Keratinocyte (primary cell): ENCODE data around the gene TENM3. TPM values are rescaled to one million over a fixed set of nuclear protein-coding genes. Genes with fewer than 3 reads are reported as not detected.

ENCODE experiments used
- DNase-seq: peaks from one replicate; pipeline ENCODE4 v3.0.0-alpha.2; 2011; ENCODE audit warnings: low read depth, missing footprints, low spot score
- FAIRE-seq: peaks from 2 replicates; lab custom pipeline; 2011; peaks lifted over from hg19 to GRCh38; lab: Jason Lieb, UNC
- H2AFZ ChIP-seq: 2 replicates; pipeline ENCODE4 v1.6.0; 2012; ENCODE audit warnings: low read length, control low read depth, inconsistent platforms; ENCODE audit not compliant: control insufficient read depth
- H3K27ac ChIP-seq: 2 replicates; pipeline ENCODE4 v1.5.1; 2011; ENCODE audit warnings: low read length; ENCODE audit not compliant: control insufficient read depth, insufficient read depth
- H3K27me3 ChIP-seq: 3 replicates; pipeline ENCODE4 v1.6.0; 2011; ENCODE audit warnings: low read length; ENCODE audit not compliant: control insufficient read depth, insufficient read depth; ENCODE audit errors: extremely low read depth
- H3K36me3 ChIP-seq, 2 experiments: 2 replicates in 1 of 2; 3 replicates in 1 of 2; pipeline ENCODE4 v1.5.1; 2011; ENCODE audit warnings: low read length in 2 of 2, mild to moderate bottlenecking in 1 of 2; ENCODE audit not compliant: control insufficient read depth in 2 of 2, insufficient read depth in 2 of 2; ENCODE audit errors: extremely low read depth in 1 of 2
- H3K4me1 ChIP-seq: 3 replicates; pipeline ENCODE4 v1.5.1; 2011; ENCODE audit warnings: low read length; ENCODE audit not compliant: control insufficient read depth, insufficient read depth; ENCODE audit errors: extremely low read depth
- H3K4me2 ChIP-seq: 3 replicates; pipeline ENCODE4 v1.6.0; 2011; ENCODE audit warnings: low read depth, low read length; ENCODE audit not compliant: control insufficient read depth, insufficient read depth; ENCODE audit errors: extremely low read depth
- H3K4me3 ChIP-seq, 3 experiments: fragments of 200-600 bp in 1 of 3; sonication (generic) in 1 of 3; 2 replicates in 2 of 3; 3 replicates in 1 of 3; pipeline ENCODE4 v1.5.1; 2011 to 2016; ENCODE audit warnings: low read length in 3 of 3, mild to moderate bottlenecking in 3 of 3, control low read depth in 2 of 3, inconsistent platforms in 1 of 3, low read depth in 1 of 3, mixed read lengths in 1 of 3, mixed run types in 1 of 3, moderate library complexity in 1 of 3; ENCODE audit not compliant: control insufficient read depth in 2 of 3, insufficient read depth in 2 of 3; ENCODE audit errors: extremely low read depth in 1 of 3
- H3K79me2 ChIP-seq: 2 replicates; pipeline ENCODE4 v1.6.0; 2012; ENCODE audit warnings: low read length; ENCODE audit not compliant: control insufficient read depth, insufficient read depth
- H3K9ac ChIP-seq: 3 replicates; pipeline ENCODE4 v1.6.0; 2011; ENCODE audit warnings: low read length; ENCODE audit not compliant: control insufficient read depth, insufficient read depth; ENCODE audit errors: extremely low read depth
- H3K9me1 ChIP-seq: 3 replicates; pipeline ENCODE4 v1.6.0; 2011; ENCODE audit warnings: low read length; ENCODE audit not compliant: control insufficient read depth, insufficient read depth; ENCODE audit errors: extremely low read depth
- H3K9me3 ChIP-seq: 2 replicates; pipeline ENCODE4 v1.5.1; 2012; ENCODE audit warnings: low read depth, low read length; ENCODE audit not compliant: control insufficient read depth
- H4K20me1 ChIP-seq: 3 replicates; pipeline ENCODE4 v1.6.0; 2011; ENCODE audit warnings: low read length; ENCODE audit not compliant: control insufficient read depth, insufficient read depth; ENCODE audit errors: extremely low read depth
- CTCF ChIP-seq, 3 experiments: IDR thresholded peaks in 1 of 3; conservative IDR thresholded peaks in 1 of 3; optimal IDR thresholded peaks in 1 of 3; 2 replicates in 2 of 3; 3 replicates in 1 of 3; pipeline versions ENCODE3 to v1.5.1; 2011; ENCODE audit warnings: low read length in 3 of 3, mild to moderate bottlenecking in 3 of 3, moderate library complexity in 2 of 3, control low read depth in 1 of 3, inconsistent platforms in 1 of 3; ENCODE audit not compliant: insufficient read depth in 2 of 3; ENCODE audit errors: extremely low read depth in 1 of 3
- EZH2 ChIP-seq: IDR thresholded peaks from one replicate; pipeline ENCODE4 v1.6.1; 2012; ENCODE audit warnings: inconsistent platforms, mild to moderate bottlenecking, low read length, moderate library complexity
- dilution Hi-C: fragments of 300-500 bp; cut with MboI; formaldehyde crosslinking; loops from one replicate; pipeline ENCODE4 v1.7.0; 2020; ENCODE audit warnings: low sequenced_read_pairs; ENCODE audit not compliant: extremely low pct_ligation_motif_present
- polyA plus RNA-seq, 5 experiments: library from polyadenylated mRNA; depleted of rRNA in 3 of 5; stranded (reverse) in 3 of 5; stranded (forward) in 1 of 5; unstranded in 1 of 5; fragments of >200 nt; gene quantifications; 1 replicate in 1 of 5; 2 replicates in 3 of 5; 3 replicates in 1 of 5; pipeline versions ENCODE4 v1.2.1 to v1.2.3, GENCODE V29; 2011 to 2012; ENCODE audit warnings: missing spikeins in 2 of 5, low read depth in 1 of 5, low replicate concordance in 1 of 5

Gene TENM3
- polyA plus RNA-seq, 1 donor (not counting 4 experiments of a cell fraction or from before 2014, with no cell fraction given) = 17.0 TPM

- dilution Hi-C loops = no loop called here
Measured at GRCh38 chr4:182724414-182724813, 481.2 kb downstream of the TENM3 start.

GRCh38 chr4:182729516-182729915 lies 486.3 kb downstream of the TENM3 start:
- FAIRE-seq = no peak
- dilution Hi-C loops = no loop called here

More at GRCh38 chr4:182724414-182724813, 481.2 kb downstream of the TENM3 start:
- no peaks in the 10 kb centered on the region for H3K79me2 ChIP-seq
- no peak overlapping the region for H3K4me3 ChIP-seq
- no peak overlapping the region for H3K27ac ChIP-seq
- H2AFZ ChIP-seq = no peak overlapping the region
- DNase-seq = no peak
- no peaks in the 10 kb centered on the region for H4K20me1 ChIP-seq
- H3K9me3 ChIP-seq = no peaks in the 10 kb centered on the region
- TF ChIP-seq EZH2 (no peak), CTCF (optimal IDR thresholded peaks at IDR 0.05 in 1 of 3, IDR thresholded peaks at IDR 0.05 in 1 of 3, conservative IDR thresholded peaks at IDR 0.05 in 1 of 3; ENCODE audit: extremely low read depth in 1 of 3, insufficient read depth in 2 of 3, low read length in 3 of 3) (no peak)
- H3K9me1 ChIP-seq = no peaks in the 10 kb centered on the region
- peak overlapping the region; percentile 19 for H3K4me2 ChIP-seq
- no peak overlapping the region for H3K9ac ChIP-seq
- FAIRE-seq = peak; percentile 69
- peaks cover 6% of the 10 kb centered on the region for H3K4me1 ChIP-seq
- peaks cover 0 to 1% of the 10 kb centered on the region in 2 experiments for H3K36me3 ChIP-seq
- no peaks in the 10 kb centered on the region for H3K27me3 ChIP-seq

More at GRCh38 chr4:182729516-182729915, 486.3 kb downstream of the TENM3 start:
- Histone ChIP-seq H3K4me3 (no peak overlapping the region), H3K79me2 (no peaks in the 10 kb centered on the region), H3K36me3 (peaks cover 0 to 3% of the 10 kb centered on the region in 2 experiments), H3K4me2 (no peak overlapping the region), H3K9me3 (no peaks in the 10 kb centered on the region), H3K27ac (no peak overlapping the region), H4K20me1 (no peaks in the 10 kb centered on the region), H3K4me1 (peaks cover under 1% of the 10 kb centered on the region), H2AFZ (no peak overlapping the region), H3K9ac (no peak overlapping the region), H3K9me1 (no peaks in the 10 kb centered on the region), H3K27me3 (no peaks in the 10 kb centered on the region)
- DNase-seq = no peak
- no peak for TF ChIP-seq EZH2
- TF ChIP-seq CTCF (optimal IDR thresholded peaks at IDR 0.05 in 1 of 3, IDR thresholded peaks at IDR 0.05 in 1 of 3, conservative IDR thresholded peaks at IDR 0.05 in 1 of 3; ENCODE audit: extremely low read depth in 1 of 3, insufficient read depth in 2 of 3, low read length in 3 of 3) = no peak
